Tibial nerve (tissue), 4 donors: ENCODE data around the gene LRGUK.

Experiments used
- EP300 ChIP-seq, 2 donors: sonication (generic); formaldehyde crosslinking; IDR thresholded peaks; one replicate each; pipeline ENCODE4 v1.6.1; 2017; ENCODE audit warnings: antibody characterized with exemption in 2 of 2, mild to moderate bottlenecking in 1 of 2
- POLR2A ChIP-seq, 2 donors: fragments of 450-650 bp; IDR thresholded peaks; one replicate each; pipeline ENCODE4 v1.6.1; 2017; ENCODE audit warnings: antibody characterized with exemption in 2 of 2, mild to moderate bottlenecking in 2 of 2, moderate library complexity in 2 of 2
- TF ChIP-seq, protein P1 (sequence below), 5 experiments: fragments of 200-600 bp in 3 of 5; fragments of 450-650 bp in 2 of 5; sonication (generic) in 3 of 5; IDR thresholded peaks; one replicate each; pipeline ENCODE4 v1.5.1; 2016 to 2019; ENCODE audit warnings: antibody characterized with exemption in 5 of 5, mild to moderate bottlenecking in 3 of 5, moderate library complexity in 2 of 5

DNA sequence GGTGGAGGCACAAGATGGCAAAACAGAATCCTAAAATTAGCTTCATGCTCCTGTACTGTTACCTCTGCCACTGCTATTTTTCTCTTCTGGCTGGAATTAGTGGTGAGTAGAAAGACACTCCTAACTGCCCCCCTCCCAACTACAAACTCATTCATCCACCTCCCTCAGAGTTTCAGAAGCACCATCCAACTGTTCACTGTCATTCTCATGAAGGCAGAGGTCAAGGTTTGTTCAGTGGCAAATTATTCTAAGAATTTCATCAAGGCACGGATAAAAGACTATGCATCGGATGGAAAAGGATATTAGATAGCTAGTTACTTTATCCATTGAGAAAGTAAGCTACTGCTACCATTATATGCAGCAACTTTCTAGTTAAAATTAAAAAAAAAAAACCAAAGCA lies 59.7 kb downstream of the LRGUK start:
- TF ChIP-seq, protein P1, sequence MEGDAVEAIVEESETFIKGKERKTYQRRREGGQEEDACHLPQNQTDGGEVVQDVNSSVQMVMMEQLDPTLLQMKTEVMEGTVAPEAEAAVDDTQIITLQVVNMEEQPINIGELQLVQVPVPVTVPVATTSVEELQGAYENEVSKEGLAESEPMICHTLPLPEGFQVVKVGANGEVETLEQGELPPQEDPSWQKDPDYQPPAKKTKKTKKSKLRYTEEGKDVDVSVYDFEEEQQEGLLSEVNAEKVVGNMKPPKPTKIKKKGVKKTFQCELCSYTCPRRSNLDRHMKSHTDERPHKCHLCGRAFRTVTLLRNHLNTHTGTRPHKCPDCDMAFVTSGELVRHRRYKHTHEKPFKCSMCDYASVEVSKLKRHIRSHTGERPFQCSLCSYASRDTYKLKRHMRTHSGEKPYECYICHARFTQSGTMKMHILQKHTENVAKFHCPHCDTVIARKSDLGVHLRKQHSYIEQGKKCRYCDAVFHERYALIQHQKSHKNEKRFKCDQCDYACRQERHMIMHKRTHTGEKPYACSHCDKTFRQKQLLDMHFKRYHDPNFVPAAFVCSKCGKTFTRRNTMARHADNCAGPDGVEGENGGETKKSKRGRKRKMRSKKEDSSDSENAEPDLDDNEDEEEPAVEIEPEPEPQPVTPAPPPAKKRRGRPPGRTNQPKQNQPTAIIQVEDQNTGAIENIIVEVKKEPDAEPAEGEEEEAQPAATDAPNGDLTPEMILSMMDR (IDR thresholded peaks at IDR 0.05) = no peak
- TF ChIP-seq EP300 (IDR thresholded peaks at IDR 0.05) = no peak
- no peak for TF ChIP-seq POLR2A (IDR thresholded peaks at IDR 0.05)
